SJCRH30 (cell line): ENCODE results near the gene ALG9. TPM values are rescaled to one million over a fixed set of nuclear protein-coding genes. Genes with fewer than 3 reads are reported as not detected.

ENCODE experiments used
- DNase-seq, 2 experiments: peaks; one replicate each; pipeline ENCODE4 v3.0.0-alpha.2; 2015 to 2020
- H3K27ac ChIP-seq: fragments of 250-450 bp; sonication (Bioruptor Pico); 2 replicates; pipeline ENCODE4 v1.5.1; 2020; ENCODE audit warnings: mild to moderate bottlenecking, moderate library complexity
- H3K27me3 ChIP-seq: fragments of 250-450 bp; sonication (Bioruptor Pico); 2 replicates; pipeline ENCODE4 v1.5.1; 2020; ENCODE audit warnings: mild to moderate bottlenecking, moderate library complexity
- H3K36me3 ChIP-seq: fragments of 250-450 bp; sonication (Bioruptor Pico); 2 replicates; pipeline ENCODE4 v1.5.1; 2020; ENCODE audit warnings: mild to moderate bottlenecking, moderate library complexity
- H3K4me1 ChIP-seq: fragments of 250-450 bp; sonication (Bioruptor Pico); 2 replicates; pipeline ENCODE4 v1.5.1; 2020; ENCODE audit warnings: mild to moderate bottlenecking, moderate library complexity
- H3K4me3 ChIP-seq: fragments of 250-450 bp; sonication (Bioruptor Pico); 2 replicates; pipeline ENCODE4 v1.5.1; 2020; ENCODE audit warnings: mild to moderate bottlenecking, moderate library complexity
- H3K9me3 ChIP-seq: fragments of 250-450 bp; sonication (Bioruptor Pico); replicated peaks from 2 replicates; pipeline ENCODE4 v1.5.1; 2020; ENCODE audit warnings: mild to moderate bottlenecking, moderate library complexity
- total RNA-seq: library from RNA; depleted of rRNA; stranded (reverse); fragments of >200 nt; shearing (Covaris generic); gene quantifications from 2 replicates; pipeline ENCODE4 v1.2.3, GENCODE V29; 2014

Gene ALG9
- total RNA-seq, 1 experiment from 2014 or later: 31.4 TPM

- no peaks in the 10 kb centered on the region for H3K4me1 ChIP-seq
- DNase-seq: no peak
- no peak overlapping the region for H3K27ac ChIP-seq
- no peaks in the 10 kb centered on the region for H3K27me3 ChIP-seq
- H3K4me3 ChIP-seq: no peak overlapping the region
- no peaks in the 10 kb centered on the region for H3K9me3 ChIP-seq
- H3K36me3 ChIP-seq: peaks cover 11% of the 10 kb centered on the region
Observed at GRCh38 chr11:111762981-111763643, 108.3 kb downstream of the ALG9 start.

DNA sequence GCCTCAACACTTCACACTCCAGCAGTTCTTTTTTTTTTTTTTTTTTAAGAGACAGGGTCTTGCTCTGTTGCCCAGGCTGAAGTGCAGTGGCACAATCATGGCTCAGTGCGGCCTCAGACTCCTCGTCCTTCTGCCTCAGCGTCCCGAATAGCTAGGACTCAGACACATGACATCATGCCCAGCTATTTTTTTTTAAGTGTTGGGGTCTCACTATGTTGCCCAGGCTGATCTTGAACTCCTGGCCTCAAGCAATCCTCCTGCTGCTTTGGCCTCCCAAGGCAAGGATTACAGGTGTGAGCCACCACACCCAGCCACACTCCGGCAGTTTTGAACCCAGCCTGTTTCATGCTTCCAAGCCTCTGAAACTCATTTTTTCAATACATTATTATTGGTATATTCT, 108.9 kb downstream of the ALG9 start:
- no peak for DNase-seq
- H3K4me1 ChIP-seq: no peaks in the 10 kb centered on the region
- peaks cover 11% of the 10 kb centered on the region for H3K36me3 ChIP-seq
- no peak overlapping the region for H3K27ac ChIP-seq
- no peaks in the 10 kb centered on the region for H3K9me3 ChIP-seq
- no peak overlapping the region for H3K4me3 ChIP-seq
- H3K27me3 ChIP-seq: no peaks in the 10 kb centered on the region

- DNase-seq: no peak
- peaks cover 11% of the 10 kb centered on the region for H3K36me3 ChIP-seq
Observed at GRCh38 chr11:111761036-111761435, 110.3 kb downstream of the ALG9 start.

GRCh38 chr11:111759778-111760407, 111.5 kb downstream of the ALG9 start:
- no peaks in the 10 kb centered on the region for H3K9me3 ChIP-seq
- no peaks in the 10 kb centered on the region for H3K4me1 ChIP-seq
- DNase-seq: no peak
- peaks cover 13% of the 10 kb centered on the region for H3K36me3 ChIP-seq
- no peaks in the 10 kb centered on the region for H3K27me3 ChIP-seq
- H3K4me3 ChIP-seq: no peak overlapping the region
- H3K27ac ChIP-seq: no peak overlapping the region

More at GRCh38 chr11:111761036-111761435, 110.3 kb downstream of the ALG9 start:
- no peaks in the 10 kb centered on the region for H3K9me3 ChIP-seq
- no peak overlapping the region for H3K4me3 ChIP-seq
- H3K27ac ChIP-seq: no peak overlapping the region
- no peaks in the 10 kb centered on the region for H3K4me1 ChIP-seq
- no peaks in the 10 kb centered on the region for H3K27me3 ChIP-seq

DNA sequence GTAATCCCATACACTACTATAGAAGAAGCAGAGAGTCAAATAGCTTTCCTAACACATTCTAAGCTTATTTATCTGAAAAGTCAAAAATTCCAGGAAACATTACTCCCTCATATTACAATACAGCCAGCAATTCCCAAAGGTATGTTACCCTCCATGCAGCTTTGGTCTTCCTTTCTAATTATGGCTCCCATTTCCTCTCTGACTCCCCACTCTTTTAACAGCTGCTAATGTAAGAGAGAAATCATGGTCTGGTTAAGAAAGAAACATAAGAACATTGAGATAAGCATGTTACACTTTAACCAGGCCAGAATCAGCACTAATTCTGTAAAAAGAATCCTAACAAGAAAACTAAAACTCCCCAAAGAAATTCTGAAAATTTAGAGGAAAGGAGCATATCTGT, 112.0 kb downstream of the ALG9 start:
- no peaks in the 10 kb centered on the region for H3K9me3 ChIP-seq
- DNase-seq: no peak
- H3K27me3 ChIP-seq: no peaks in the 10 kb centered on the region
- no peak overlapping the region for H3K27ac ChIP-seq
- H3K36me3 ChIP-seq: peaks cover 16% of the 10 kb centered on the region
- H3K4me1 ChIP-seq: no peaks in the 10 kb centered on the region
- no peak overlapping the region for H3K4me3 ChIP-seq

DNA sequence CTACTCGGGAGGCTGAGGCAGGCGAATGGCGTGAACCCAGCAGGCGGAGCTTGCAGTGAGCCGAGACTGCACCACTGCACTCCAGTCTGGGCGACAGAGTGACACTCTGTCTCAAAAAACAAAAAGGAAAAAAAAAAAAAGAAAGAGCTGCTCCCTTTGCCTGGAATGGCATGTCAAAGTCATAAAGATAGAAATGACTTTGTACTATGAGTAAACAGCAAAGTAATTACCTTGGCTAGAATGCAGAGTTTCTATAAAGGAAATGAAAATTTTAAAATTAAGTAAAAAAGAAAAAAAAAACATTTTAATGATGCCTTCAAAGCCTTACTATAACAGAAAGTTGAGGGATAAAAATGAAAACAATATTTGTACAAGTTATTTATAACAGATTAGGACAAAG, 115.3 kb downstream of the ALG9 start:
- Histone ChIP-seq H3K4me3 (no peak overlapping the region), H3K9me3 (no peaks in the 10 kb centered on the region), H3K27me3 (no peaks in the 10 kb centered on the region), H3K4me1 (no peaks in the 10 kb centered on the region), H3K36me3 (peaks cover 27% of the 10 kb centered on the region), H3K27ac (no peak overlapping the region)
- DNase-seq: no peak

GRCh38 chr11:111749646-111750045, 121.7 kb downstream of the ALG9 start:
- Histone ChIP-seq H3K9me3 (no peaks in the 10 kb centered on the region), H3K4me3 (no peak overlapping the region), H3K27me3 (no peaks in the 10 kb centered on the region), H3K27ac (no peak overlapping the region), H3K36me3 (peaks cover 34% of the 10 kb centered on the region), H3K4me1 (no peaks in the 10 kb centered on the region)
- DNase-seq: no peak

- Histone ChIP-seq H3K36me3 (peaks cover 23% of the 10 kb centered on the region), H3K4me1 (no peaks in the 10 kb centered on the region), H3K27me3 (no peaks in the 10 kb centered on the region), H3K9me3 (no peaks in the 10 kb centered on the region), H3K27ac (no peak overlapping the region), H3K4me3 (no peak overlapping the region)
- DNase-seq: no peak
Observed at GRCh38 chr11:111748035-111748804, 123.2 kb downstream of the ALG9 start.

GRCh38 chr11:111745719-111746504, 125.5 kb downstream of the ALG9 start:
- H3K9me3 ChIP-seq: no peaks in the 10 kb centered on the region
- peaks cover 12% of the 10 kb centered on the region; the same call in 1 of the 2 replicates for H3K36me3 ChIP-seq
- H3K4me3 ChIP-seq: no peak overlapping the region
- no peak for DNase-seq
- H3K27ac ChIP-seq: no peak overlapping the region
- H3K27me3 ChIP-seq: no peaks in the 10 kb centered on the region
- no peaks in the 10 kb centered on the region for H3K4me1 ChIP-seq

GRCh38 chr11:111743700-111744099, 127.7 kb downstream of the ALG9 start:
- H3K36me3 ChIP-seq: peaks cover 10% of the 10 kb centered on the region; the same call in 1 of the 2 replicates
- no peaks in the 10 kb centered on the region for H3K4me1 ChIP-seq
- DNase-seq: no peak
- no peaks in the 10 kb centered on the region for H3K9me3 ChIP-seq
- H3K27me3 ChIP-seq: no peaks in the 10 kb centered on the region
- no peak overlapping the region for H3K4me3 ChIP-seq
- no peak overlapping the region for H3K27ac ChIP-seq

- no peaks in the 10 kb centered on the region for H3K27me3 ChIP-seq
Observed at GRCh38 chr11:111741751-111742150, 129.6 kb downstream of the ALG9 start.

DNA sequence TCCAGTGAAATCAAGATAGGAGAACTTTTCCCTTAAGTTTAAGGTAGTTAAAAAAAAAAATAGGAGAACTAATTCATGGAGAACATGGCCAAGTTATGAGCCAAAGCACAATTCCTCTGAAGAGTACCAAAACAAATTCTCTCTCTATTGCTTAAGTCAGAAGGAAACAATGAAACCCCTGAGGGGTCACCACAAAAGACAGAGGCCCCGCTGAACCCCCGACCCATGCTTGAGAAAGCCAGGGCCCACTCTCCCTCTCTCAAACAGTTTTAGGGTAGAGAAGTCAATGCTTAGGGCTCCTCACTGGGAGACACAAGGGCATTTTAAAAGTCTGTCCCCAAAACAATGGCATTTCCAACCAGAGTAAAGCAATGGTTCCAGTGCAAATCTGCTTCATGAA, 132.1 kb downstream of the ALG9 start:
- no peak for DNase-seq
- H3K36me3 ChIP-seq: no peaks in the 10 kb centered on the region
- H3K9me3 ChIP-seq: no peaks in the 10 kb centered on the region
- peaks cover 19% of the 10 kb centered on the region for H3K4me1 ChIP-seq
- no peaks in the 10 kb centered on the region for H3K27me3 ChIP-seq
- H3K27ac ChIP-seq: no peak overlapping the region
- no peak overlapping the region for H3K4me3 ChIP-seq

More at GRCh38 chr11:111741751-111742150, 129.6 kb downstream of the ALG9 start:
- H3K4me3 ChIP-seq: no peak overlapping the region
- H3K9me3 ChIP-seq: no peaks in the 10 kb centered on the region
- H3K27ac ChIP-seq: no peak overlapping the region
- peaks cover 2% of the 10 kb centered on the region; the same call in 1 of the 2 replicates for H3K4me1 ChIP-seq
- H3K36me3 ChIP-seq: peaks cover 7% of the 10 kb centered on the region; the same call in 1 of the 2 replicates
- DNase-seq: no peak

- no peak for DNase-seq
- H3K36me3 ChIP-seq: no peaks in the 10 kb centered on the region
- no peaks in the 10 kb centered on the region for H3K27me3 ChIP-seq
- no peaks in the 10 kb centered on the region for H3K9me3 ChIP-seq
- no peak overlapping the region for H3K27ac ChIP-seq
- no peak overlapping the region for H3K4me3 ChIP-seq
- H3K4me1 ChIP-seq: peaks cover 19% of the 10 kb centered on the region
Observed at GRCh38 chr11:111737444-111738210, 133.8 kb downstream of the ALG9 start.
